DOHH2 (cell line): Measurements from ENCODE around the gene CSMD2.

Source experiments
- H3F3A ChIP-seq: fragments of 200-600 bp; sonication (generic), shearing (Covaris generic); 2 replicates; pipeline ENCODE4 v1.6.0; 2016; ENCODE audit warnings: antibody characterized with exemption, mild to moderate bottlenecking; ENCODE audit not compliant: control insufficient read depth, insufficient read depth
- H3K27ac ChIP-seq: fragments of 200-600 bp; sonication (generic); 2 replicates; pipeline ENCODE4 v1.5.1; 2014; ENCODE audit warnings: low read depth, mild to moderate bottlenecking, low read length, moderate library complexity
- H3K27me3 ChIP-seq: fragments of 200-600 bp; sonication (generic); 2 replicates; pipeline ENCODE4 v1.6.1; 2014; ENCODE audit warnings: mild to moderate bottlenecking, low read length, mixed read lengths; ENCODE audit not compliant: control insufficient read depth
- H3K36me3 ChIP-seq: fragments of 200-600 bp; sonication (generic); 2 replicates; pipeline ENCODE4 v1.6.1; 2014; ENCODE audit warnings: mild to moderate bottlenecking, low read length, moderate library complexity, mixed read lengths; ENCODE audit not compliant: control insufficient read depth
- H3K4me1 ChIP-seq: fragments of 200-600 bp; sonication (generic); 2 replicates; pipeline ENCODE4 v1.6.1; 2014; ENCODE audit warnings: mild to moderate bottlenecking, low read length, mixed read lengths; ENCODE audit not compliant: control insufficient read depth
- H3K4me2 ChIP-seq: fragments of 200-600 bp; sonication (generic); 2 replicates; pipeline ENCODE4 v1.6.0; 2014; ENCODE audit warnings: mild to moderate bottlenecking, low read length, moderate library complexity
- H3K4me3 ChIP-seq: fragments of 200-600 bp; sonication (generic); 2 replicates; pipeline ENCODE4 v1.5.1; 2014; ENCODE audit warnings: mild to moderate bottlenecking, low read length, mixed read lengths
- H3K79me2 ChIP-seq: fragments of 200-600 bp; sonication (generic); 2 replicates; pipeline ENCODE4 v1.6.1; 2014; ENCODE audit warnings: mild to moderate bottlenecking, low read length, mixed read lengths; ENCODE audit not compliant: control insufficient read depth
- H3K9me2 ChIP-seq: fragments of 200-600 bp; sonication (generic); replicated peaks from 2 replicates; pipeline ENCODE4 v1.6.1; 2014; ENCODE audit warnings: mild to moderate bottlenecking, low read length, mixed read lengths; ENCODE audit not compliant: control insufficient read depth
- H3K9me3 ChIP-seq: fragments of 200-600 bp; sonication (generic); 2 replicates; pipeline ENCODE4 v1.6.1; 2014; ENCODE audit warnings: antibody characterized with exemption, low read length, mixed read lengths; ENCODE audit not compliant: control insufficient read depth, insufficient read depth
- H4K20me1 ChIP-seq: fragments of 200-600 bp; sonication (generic); 2 replicates; pipeline ENCODE4 v1.6.0; 2014; ENCODE audit warnings: low read depth, mild to moderate bottlenecking, antibody characterized with exemption, low read length, moderate library complexity; ENCODE audit not compliant: control insufficient read depth, insufficient read depth
- CTCF ChIP-seq: fragments of 200-600 bp; sonication (generic); IDR thresholded peaks from one replicate; pipeline ENCODE4 v1.5.1; 2014; ENCODE audit warnings: antibody characterized with exemption, mild to moderate bottlenecking, low read depth, low read length; ENCODE audit not compliant: poor library complexity, severe bottlenecking
- EZH2phosphoT487 ChIP-seq: fragments of 200-600 bp; sonication (generic); IDR thresholded peaks from 2 replicates; pipeline ENCODE4 v1.6.1; 2017; ENCODE audit warnings: borderline replicate concordance, mild to moderate bottlenecking, antibody characterized with exemption, low read length, moderate library complexity, mixed read lengths

The CSMD2 gene

DNA sequence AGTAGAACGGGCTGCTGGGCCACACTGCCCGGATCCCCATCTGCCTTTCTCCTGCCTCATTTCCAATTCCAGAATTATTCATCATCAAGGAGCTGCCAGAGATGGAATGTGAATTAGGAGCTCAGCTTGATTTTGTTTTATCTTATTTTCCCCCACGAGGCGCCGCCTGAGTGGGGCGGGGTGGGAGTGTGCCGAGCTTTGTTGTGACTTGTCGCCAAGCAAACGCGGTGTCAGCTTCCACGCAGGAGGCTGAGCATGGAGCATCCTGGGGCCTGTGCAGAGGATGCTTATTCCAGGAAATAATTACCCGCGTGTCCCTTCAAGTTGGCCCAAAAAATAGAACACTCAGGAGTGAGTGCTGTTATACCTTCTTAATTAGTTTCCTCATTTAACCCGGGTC is 209.9 kb downstream of the CSMD2 start:
- H4K20me1 ChIP-seq: no peaks in the 10 kb centered on the region
- H3K4me3 ChIP-seq: no peak overlapping the region
- H3K4me2 ChIP-seq: no peak overlapping the region
- no peak overlapping the region for H3K27ac ChIP-seq
- no peaks in the 10 kb centered on the region for H3K9me2 ChIP-seq
- no peaks in the 10 kb centered on the region for H3K79me2 ChIP-seq
- H3K4me1 ChIP-seq: no peaks in the 10 kb centered on the region
- no peaks in the 10 kb centered on the region for H3K9me3 ChIP-seq
- no peaks in the 10 kb centered on the region for H3F3A ChIP-seq
- no peaks in the 10 kb centered on the region for H3K36me3 ChIP-seq
- H3K27me3 ChIP-seq: no peaks in the 10 kb centered on the region
- TF ChIP-seq CTCF (no peak), EZH2phosphoT487 (no peak)

DNA sequence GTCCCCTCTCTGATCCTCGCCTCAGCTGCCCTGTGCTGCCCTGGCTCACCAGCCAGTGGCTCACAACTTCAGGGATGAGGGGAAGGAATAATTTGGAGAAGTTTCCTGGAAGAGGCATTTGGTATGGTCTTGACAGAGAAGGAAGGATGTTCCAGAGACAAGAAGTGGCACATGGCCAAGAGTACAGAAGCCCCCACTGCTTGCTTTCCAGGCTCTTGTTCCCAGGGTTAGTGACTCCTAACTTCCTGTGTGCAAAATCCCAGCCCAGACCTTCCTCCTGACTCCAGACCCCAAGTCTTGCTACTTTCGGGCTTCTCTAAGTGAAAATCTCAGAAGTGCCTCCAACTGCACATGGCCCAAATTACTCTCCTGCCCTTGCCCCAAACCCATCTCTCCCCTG is 215.5 kb downstream of the CSMD2 start:
- H3K4me2 ChIP-seq: no peak overlapping the region
- H3K4me3 ChIP-seq: no peak overlapping the region
- H3K9me2 ChIP-seq: no peaks in the 10 kb centered on the region
- H3K27ac ChIP-seq: no peak overlapping the region
- H3K27me3 ChIP-seq: no peaks in the 10 kb centered on the region
- H3F3A ChIP-seq: no peaks in the 10 kb centered on the region
- no peaks in the 10 kb centered on the region for H4K20me1 ChIP-seq
- H3K4me1 ChIP-seq: no peaks in the 10 kb centered on the region
- TF ChIP-seq CTCF (no peak), EZH2phosphoT487 (no peak)
- H3K9me3 ChIP-seq: no peaks in the 10 kb centered on the region
- no peaks in the 10 kb centered on the region for H3K36me3 ChIP-seq
- H3K79me2 ChIP-seq: no peaks in the 10 kb centered on the region

GRCh38 chr1:33948291-33948690 is 216.7 kb downstream of the CSMD2 start:
- H3K79me2 ChIP-seq: no peaks in the 10 kb centered on the region
- H3F3A ChIP-seq: no peaks in the 10 kb centered on the region
- TF ChIP-seq CTCF (no peak), EZH2phosphoT487 (no peak)
- no peak overlapping the region for H3K27ac ChIP-seq
- H3K4me3 ChIP-seq: no peak overlapping the region
- H3K9me3 ChIP-seq: no peaks in the 10 kb centered on the region
- H4K20me1 ChIP-seq: no peaks in the 10 kb centered on the region
- no peaks in the 10 kb centered on the region for H3K9me2 ChIP-seq
- H3K36me3 ChIP-seq: no peaks in the 10 kb centered on the region
- H3K27me3 ChIP-seq: no peaks in the 10 kb centered on the region
- no peaks in the 10 kb centered on the region for H3K4me1 ChIP-seq
- H3K4me2 ChIP-seq: no peak overlapping the region

GRCh38 chr1:33946836-33947235 is 218.2 kb downstream of the CSMD2 start:
- Histone ChIP-seq H3K27me3 (no peaks in the 10 kb centered on the region), H3K4me2 (no peak overlapping the region), H3K79me2 (no peaks in the 10 kb centered on the region), H3F3A (no peaks in the 10 kb centered on the region), H3K27ac (no peak overlapping the region), H3K9me2 (no peaks in the 10 kb centered on the region), H4K20me1 (no peaks in the 10 kb centered on the region), H3K4me1 (no peaks in the 10 kb centered on the region), H3K36me3 (no peaks in the 10 kb centered on the region), H3K9me3 (no peaks in the 10 kb centered on the region), H3K4me3 (no peak overlapping the region)
- TF ChIP-seq CTCF: no peak
- no peak for TF ChIP-seq EZH2phosphoT487
